Right lobe of liver (tissue), 4 donors: ENCODE results near the gene ZNF714.
A peak's percentile ranks its signal among the peaks of the same experiment; 100 is the strongest.

Experiments
- CTCF ChIP-seq, 4 donors: fragments of 200-600 bp in 3 of 4; fragments of 450-650 bp in 1 of 4; IDR thresholded peaks; one replicate each; pipeline versions ENCODE4 v1.5.1 to v1.8.0; 2016 to 2022; ENCODE audit warnings: antibody characterized with exemption in 4 of 4, mild to moderate bottlenecking in 2 of 4
- POLR2A ChIP-seq: fragments of 450-650 bp; IDR thresholded peaks from one replicate; pipeline ENCODE4 v1.6.1; 2017; ENCODE audit warnings: antibody characterized with exemption, mild to moderate bottlenecking
- donor health status: DM: no; HTN: no; CAD: no.
- donor health status: DM: no; HTN: no; CAD: no.
- donor health status: DM: no; HTN: yes; CAD: no.

GRCh38 chr19:21141787-21142464 lies 59.9 kb downstream of the ZNF714 start, which contains the start of gene ZNF431:
- TF ChIP-seq POLR2A, result peak; percentile 36
- no peak for TF ChIP-seq CTCF (IDR thresholded peaks at IDR 0.05)
